K562 (cell line): ENCODE measurements around the gene NSUN6. TPM values are rescaled to one million over a fixed set of nuclear protein-coding genes. Genes with fewer than 3 reads are reported as not detected.

Experiments
- ATAC-seq: fragments of 200-7000 bp; cut with Tn5 transposase; 3 replicates; pipeline ENCODE4 v1.9.1; 2020; ENCODE audit warnings: moderate library complexity
- BruUV-seq: library from RNA; stranded (reverse); fragments of 400-500 nt; replicated peaks from 2 replicates; lab custom pipeline; 2021; lab: Mats Ljungman, UMichigan
- CTCF ChIA-PET: fragments of 300-600 bp; formaldehyde crosslinking; extraction: SDS; loops from one replicate; lab custom pipeline; 2021; ENCODE audit warnings: low intra/inter-chr PET ratio; lab: Yijun Ruan, JAX
- POLR2A ChIA-PET: fragments of 300-600, 350-650 bp; sonication (Branson Sonifier 250); formaldehyde crosslinking; extraction: SDS; loops from one replicate; lab custom pipeline; 2021; ENCODE audit warnings: antibody characterized with exemption, inconsistent platforms; lab: Yijun Ruan, JAX
- DNase-seq, 4 experiments: peaks; one replicate each; pipeline versions ENCODE4 v3.0.0 to v3.0.0-alpha.2; 2011 to 2018; ENCODE audit warnings: low spot score in 3 of 4, mixed read lengths in 3 of 4; ENCODE audit errors: extremely low read depth in 1 of 4
- FAIRE-seq: peaks from 2 replicates; lab custom pipeline; 2011; peaks lifted over from hg19 to GRCh38; lab: Jason Lieb, UNC
- H2AFZ ChIP-seq: 2 replicates; pipeline ENCODE4 v1.6.0; 2011; ENCODE audit warnings: low read depth, low read length, control low read depth, inconsistent platforms
- H3K27ac ChIP-seq: fragments of 200-600 bp; 3 replicates; pipeline ENCODE4 v1.8.0; 2011; ENCODE audit warnings: low read depth, mild to moderate bottlenecking, control low read depth, inconsistent platforms, low read length, moderate library complexity, mixed read lengths; ENCODE audit errors: extremely low read depth
- H3K27me3 ChIP-seq, 2 experiments: fragments of 300-600 bp in 1 of 2; 2 replicates in 1 of 2; 3 replicates in 1 of 2; pipeline versions ENCODE4 v1.6.0 to v1.8.0; 2011; ENCODE audit warnings: inconsistent platforms in 2 of 2, low read length in 2 of 2, mild to moderate bottlenecking in 1 of 2, mixed read lengths in 1 of 2, moderate library complexity in 1 of 2; ENCODE audit not compliant: control insufficient read depth in 2 of 2, insufficient read depth in 2 of 2
- H3K36me3 ChIP-seq: fragments of 300-600 bp; 3 replicates; pipeline ENCODE4 v1.8.0; 2011; ENCODE audit warnings: mild to moderate bottlenecking, low read length, inconsistent platforms; ENCODE audit not compliant: control insufficient read depth, insufficient read depth
- H3K4me1 ChIP-seq, 2 experiments: fragments of 200-600 bp in 1 of 2; replicated peaks in 1 of 2; 2 replicates in 1 of 2; 3 replicates in 1 of 2; pipeline versions ENCODE4 v1.5.1 to v1.8.0; 2011; ENCODE audit warnings: inconsistent platforms in 2 of 2, low read length in 2 of 2, mild to moderate bottlenecking in 1 of 2, mixed read lengths in 1 of 2, moderate library complexity in 1 of 2; ENCODE audit not compliant: control insufficient read depth in 2 of 2, insufficient read depth in 2 of 2
- H3K4me2 ChIP-seq: 2 replicates; pipeline ENCODE4 v1.6.1; 2011; ENCODE audit warnings: low read length, control low read depth, inconsistent platforms, mixed read lengths; ENCODE audit not compliant: insufficient read depth
- H3K4me3 ChIP-seq: fragments of 200-600 bp; sonication (generic), shearing (Covaris generic); 2 replicates; pipeline ENCODE4 v1.5.1; 2016; ENCODE audit warnings: control low read depth, inconsistent platforms
- H3K79me2 ChIP-seq: fragments of 200-600 bp; 3 replicates; pipeline ENCODE4 v1.8.0; 2011; ENCODE audit warnings: low read length, inconsistent platforms; ENCODE audit not compliant: control insufficient read depth, insufficient read depth
- H3K9ac ChIP-seq, 2 experiments: 2 replicates each; pipeline versions ENCODE4 v1.6.0 to v1.6.1; 2011; ENCODE audit warnings: low read depth in 2 of 2, low read length in 2 of 2, control low read depth in 1 of 2, inconsistent platforms in 1 of 2, mild to moderate bottlenecking in 1 of 2, mixed read lengths in 1 of 2; ENCODE audit not compliant: insufficient read depth in 1 of 2
- H3K9me1 ChIP-seq: one replicate; pipeline ENCODE4 v1.6.0; 2011; ENCODE audit warnings: inconsistent platforms, mild to moderate bottlenecking, low read length, moderate library complexity; ENCODE audit not compliant: control insufficient read depth, insufficient read depth
- H3K9me3 ChIP-seq: replicated peaks from 2 replicates; pipeline ENCODE4 v1.5.1; 2011; ENCODE audit warnings: low read depth, low read length, inconsistent platforms; ENCODE audit not compliant: control insufficient read depth, insufficient read depth
- H4K20me1 ChIP-seq: replicated peaks from 2 replicates; pipeline ENCODE4 v1.6.1; 2011; ENCODE audit warnings: low read length, inconsistent platforms, mixed read lengths; ENCODE audit not compliant: control insufficient read depth, insufficient read depth
- EZH2 ChIP-seq: IDR thresholded peaks from 2 replicates; pipeline ENCODE4 v1.6.1; 2012; ENCODE audit warnings: low read depth, mild to moderate bottlenecking, inconsistent platforms, low read length, borderline replicate concordance
- FOXP1 ChIP-seq: sonication (generic); formaldehyde crosslinking; IDR thresholded peaks from 2 replicates; pipeline ENCODE4 v1.8.0; 2022; ENCODE audit warnings: mild to moderate bottlenecking, missing genetic modification reagents
- HEY1 ChIP-seq: fragments of 250-450 bp; sonication (Bioruptor Pico); IDR thresholded peaks from 2 replicates; pipeline ENCODE4 v1.5.0; 2020; ENCODE audit warnings: mild to moderate bottlenecking, moderate library complexity, borderline replicate concordance
- MTA3 ChIP-seq: fragments of 450-650 bp; formaldehyde crosslinking; IDR thresholded peaks from 2 replicates; pipeline ENCODE4 v1.6.1; 2017; ENCODE audit warnings: mild to moderate bottlenecking, borderline replicate concordance
- NKRF ChIP-seq: fragments of 450-650 bp; IDR thresholded peaks from 2 replicates; pipeline ENCODE4 v1.6.1; 2016; ENCODE audit warnings: borderline replicate concordance
- NR1H2 ChIP-seq: sonication (generic); formaldehyde crosslinking; IDR thresholded peaks from 2 replicates; pipeline ENCODE4 v1.4.0; 2020; ENCODE audit warnings: mild to moderate bottlenecking, missing genetic modification reagents
- SMAD3 ChIP-seq: fragments of 450-650 bp; formaldehyde crosslinking; conservative IDR thresholded peaks from 2 replicates; pipeline ENCODE4 v1.4.0; 2020; ENCODE audit warnings: mild to moderate bottlenecking
- YBX1 ChIP-seq: fragments of 450-650 bp; IDR thresholded peaks from 2 replicates; pipeline ENCODE4 v1.7.1; 2016; ENCODE audit warnings: mild to moderate bottlenecking
- ZC3H8 ChIP-seq: fragments of 450-650 bp; IDR thresholded peaks from 2 replicates; pipeline ENCODE4 v1.6.1; 2017
- ZNF12 ChIP-seq: sonication (generic); formaldehyde crosslinking; IDR thresholded peaks from 2 replicates; pipeline ENCODE4 v1.4.0; 2020; ENCODE audit warnings: mild to moderate bottlenecking, missing genetic modification reagents
- ZNF146 ChIP-seq: IDR thresholded peaks from one replicate; pipeline ENCODE4 v1.6.1; 2018; ENCODE audit warnings: missing compliant biosample characterization; ENCODE audit not compliant: unreplicated experiment
- ZNF436 ChIP-seq: fragments of 250-450, 450-650 bp; sonication (Bioruptor Pico); formaldehyde crosslinking; IDR thresholded peaks from 2 replicates; pipeline ENCODE4 v1.7.0; 2020; ENCODE audit warnings: mild to moderate bottlenecking
- ZNF57 ChIP-seq: fragments of 450-650 bp; formaldehyde crosslinking; IDR thresholded peaks from 2 replicates; pipeline ENCODE4 v1.4.0; 2020; ENCODE audit warnings: mild to moderate bottlenecking, moderate library complexity
- ZNF717 ChIP-seq: fragments of 250-450 bp; sonication (Bioruptor Pico); IDR thresholded peaks from 2 replicates; pipeline ENCODE4 v1.5.0; 2021
- WGBS: fragments of 100-300 bp; shearing (Covaris generic); methylation state at CpG from one replicate; pipeline ENCODE4 v1.1.6; 2016; ENCODE audit warnings: low coverage, mixed read lengths; ENCODE audit not compliant: insufficient coverage; ENCODE audit errors: missing lambda C conversion rate; 5-methylcytosine and 5-hydroxymethylcytosine counted together
- in situ Hi-C: fragments of 300-500 bp; cut with MboI; formaldehyde crosslinking; loops from 4 replicates; pipeline ENCODE4 v1.15.0; 2018; ENCODE audit warnings: inconsistent platforms, mixed read lengths
- intact Hi-C: fragments of 100-400 bp; cut with micrococcal nuclease; formaldehyde crosslinking; loops from 2 replicates; pipeline ENCODE4 v1.14.2; 2022
- polyA plus RNA-seq, 8 experiments: library from polyadenylated mRNA; depleted of rRNA in 4 of 8; stranded (reverse) in 5 of 8; unstranded in 3 of 8; fragments of >200 nt; fragmentation: Nextera tagmentation in 2 of 8; fragmentation: Illumina TruSeq in 1 of 8; extraction: Ambion mirVana in 2 of 8; extraction: Trizol in 1 of 8; gene quantifications; 2 replicates each; pipeline versions ENCODE4 v1.2.1 to v1.2.3, GENCODE V29; 2011 to 2014; ENCODE audit warnings: inconsistent platforms in 1 of 8, missing spikeins in 1 of 8
- total RNA-seq, 7 experiments: library from RNA; depleted of rRNA in 6 of 7; stranded (reverse); fragments of >200 nt in 6 of 7; fragmentation: Illumina TruSeq in 2 of 7; extraction: Trizol in 2 of 7; gene quantifications; 2 replicates each; pipeline versions ENCODE4 v1.2.1 to v1.2.3, GENCODE V29; 2011 to 2021; ENCODE audit warnings: low replicate concordance in 1 of 7

NSUN6 gene
- total and polyA plus RNA-seq, 9 of the 15 experiments (the other 6 are each of a cell fraction or from before 2014, with no cell fraction given) = 12.5 to 33.1 (median 24.2) TPM

- DNase-seq (no peak), FAIRE-seq (no peak), ATAC-seq (no peak)
- WGBS = 62% methylated on average over 3 of the region's 3 CpGs
- Histone ChIP-seq H3K27ac (no peak overlapping the region), H3K27me3 (no peaks in the 10 kb centered on the region), H3K79me2 (peaks cover 71% of the 10 kb centered on the region), H3K9me3 (no peaks in the 10 kb centered on the region), H3K4me2 (no peak overlapping the region), H3K9ac (no peak overlapping the region), H4K20me1 (0 out of 2 replicates have a peak, but pooled peaks cover 5% of the 10 kb centered on the region), H2AFZ (no peak overlapping the region), H3K4me1 (peaks cover 0 to 11% of the 10 kb centered on the region in 2 experiments; a peak in 3 of 5 replicates), H3K4me3 (no peak overlapping the region), H3K9me1 (no peaks in the 10 kb centered on the region), H3K36me3 (peaks cover 46% of the 10 kb centered on the region; the same call in 2 of the 3 replicates)
- TF ChIP-seq EZH2 (no peak), MTA3 (no peak), ZNF146 (CRISPR knock-in tag) (no peak), ZNF436 (CRISPR knock-in tag) (no peak), HEY1 (CRISPR knock-in tag) (no peak), ZC3H8 (no peak), NKRF (no peak), SMAD3 (CRISPR knock-in tag) (no peak), ZNF12 (CRISPR knock-in tag) (no peak), NR1H2 (no peak), ZNF717 (CRISPR knock-in tag) (no peak), YBX1 (no peak), FOXP1 (CRISPR knock-in tag) (no peak), ZNF57 (CRISPR knock-in tag) (no peak)
- intact Hi-C loops (no loop called here), in situ Hi-C loops (no loop called here)
- BruUV-seq = no TSS peak
- POLR2A ChIA-PET = no interaction called here
- CTCF ChIA-PET = no interaction called here
Observed at GRCh38 chr10:18665815-18666558, 14.6 kb upstream of the NSUN6 start.
